ENCODE measurements around the gene STXBP5. TPM values are rescaled to one million over a fixed set of nuclear protein-coding genes. Genes with fewer than 3 reads are reported as not detected.

STXBP5 gene
- polyA plus RNA-seq, 1 donor (not counting 4 experiments of a cell fraction or from before 2014, with no cell fraction given), result 19.4 TPM

- DNase-seq (ENCODE audit: low read depth, low spot score), result no peak
- no peaks in the 10 kb centered on the region for H3K9me3 ChIP-seq (ENCODE audit: control insufficient read depth, low read depth, low read length)
- peaks cover 13% of the 10 kb centered on the region for H3K4me1 ChIP-seq (ENCODE audit: control insufficient read depth, extremely low read depth, insufficient read depth, low read length)
- no peak overlapping the region for H2AFZ ChIP-seq (ENCODE audit: control insufficient read depth, low read length)
- no peak overlapping the region for H3K9ac ChIP-seq (ENCODE audit: control insufficient read depth, extremely low read depth, insufficient read depth, low read length)
- no peaks in the 10 kb centered on the region for H4K20me1 ChIP-seq (ENCODE audit: control insufficient read depth, extremely low read depth, insufficient read depth, low read length)
- dilution Hi-C loops (cut with MboI; ENCODE audit: extremely low pct_ligation_motif_present, low sequenced_read_pairs), result no loop called here
- no peak for FAIRE-seq
- no peak overlapping the region for H3K4me3 ChIP-seq (ENCODE audit: control insufficient read depth in 2 of 3, extremely low read depth in 1 of 3, insufficient read depth in 2 of 3, low read depth in 1 of 3, low read length in 3 of 3)
- H3K27ac ChIP-seq (ENCODE audit: control insufficient read depth, insufficient read depth, low read length), result no peak overlapping the region
- H3K36me3 ChIP-seq (ENCODE audit: control insufficient read depth in 2 of 2, extremely low read depth in 1 of 2, insufficient read depth in 2 of 2, low read length in 2 of 2), result peaks cover 0 to 6% of the 10 kb centered on the region in 2 experiments
- H3K79me2 ChIP-seq (ENCODE audit: control insufficient read depth, insufficient read depth, low read length), result peaks cover 69% of the 10 kb centered on the region
- H3K27me3 ChIP-seq (ENCODE audit: control insufficient read depth, extremely low read depth, insufficient read depth, low read length), result no peaks in the 10 kb centered on the region
- TF ChIP-seq EZH2 (IDR thresholded peaks at IDR 0.05; ENCODE audit: low read length) (no peak), CTCF (optimal IDR thresholded peaks at IDR 0.05 in 1 of 3, IDR thresholded peaks at IDR 0.05 in 1 of 3, conservative IDR thresholded peaks at IDR 0.05 in 1 of 3; ENCODE audit: extremely low read depth in 1 of 3, insufficient read depth in 2 of 3, low read length in 3 of 3) (no peak)
- H3K9me1 ChIP-seq (ENCODE audit: control insufficient read depth, extremely low read depth, insufficient read depth, low read length), result no peaks in the 10 kb centered on the region
- H3K4me2 ChIP-seq (ENCODE audit: control insufficient read depth, extremely low read depth, insufficient read depth, low read depth, low read length), result no peak overlapping the region
These were observed 5.7 kb downstream of the STXBP5 start for GRCh38 chr6:147209762-147210449.

GRCh38 chr6:147211349-147211748, 7.1 kb downstream of the STXBP5 start:
- no peak for DNase-seq (ENCODE audit: low read depth, low spot score)
- FAIRE-seq, result no peak
- no peaks in the 10 kb centered on the region for H3K9me1 ChIP-seq (ENCODE audit: control insufficient read depth, extremely low read depth, insufficient read depth, low read length)
- H3K27ac ChIP-seq (ENCODE audit: control insufficient read depth, insufficient read depth, low read length), result no peak overlapping the region
- dilution Hi-C loops (cut with MboI; ENCODE audit: extremely low pct_ligation_motif_present, low sequenced_read_pairs), result no loop called here
- peaks cover 0 to 6% of the 10 kb centered on the region in 2 experiments for H3K36me3 ChIP-seq (ENCODE audit: control insufficient read depth in 2 of 2, extremely low read depth in 1 of 2, insufficient read depth in 2 of 2, low read length in 2 of 2)
- no peaks in the 10 kb centered on the region for H3K9me3 ChIP-seq (ENCODE audit: control insufficient read depth, low read depth, low read length)
- H3K4me2 ChIP-seq (ENCODE audit: control insufficient read depth, extremely low read depth, insufficient read depth, low read depth, low read length), result no peak overlapping the region
- no peak overlapping the region for H3K4me3 ChIP-seq (ENCODE audit: control insufficient read depth in 2 of 3, extremely low read depth in 1 of 3, insufficient read depth in 2 of 3, low read depth in 1 of 3, low read length in 3 of 3)
- H3K4me1 ChIP-seq (ENCODE audit: control insufficient read depth, extremely low read depth, insufficient read depth, low read length), result peaks cover 13% of the 10 kb centered on the region
- no peak overlapping the region for H2AFZ ChIP-seq (ENCODE audit: control insufficient read depth, low read length)
- H3K79me2 ChIP-seq (ENCODE audit: control insufficient read depth, insufficient read depth, low read length), result peaks cover 58% of the 10 kb centered on the region
- TF ChIP-seq CTCF (optimal IDR thresholded peaks at IDR 0.05 in 1 of 3, IDR thresholded peaks at IDR 0.05 in 1 of 3, conservative IDR thresholded peaks at IDR 0.05 in 1 of 3; ENCODE audit: extremely low read depth in 1 of 3, insufficient read depth in 2 of 3, low read length in 3 of 3) (no peak), EZH2 (IDR thresholded peaks at IDR 0.05; ENCODE audit: low read length) (no peak)
- no peaks in the 10 kb centered on the region for H4K20me1 ChIP-seq (ENCODE audit: control insufficient read depth, extremely low read depth, insufficient read depth, low read length)
- no peak overlapping the region for H3K9ac ChIP-seq (ENCODE audit: control insufficient read depth, extremely low read depth, insufficient read depth, low read length)
- no peaks in the 10 kb centered on the region for H3K27me3 ChIP-seq (ENCODE audit: control insufficient read depth, extremely low read depth, insufficient read depth, low read length)
